Endothelial cell (in vitro differentiated cells): ENCODE measurements around the gene SLCO1B1. TPM values are rescaled to one million over a fixed set of nuclear protein-coding genes. Genes with fewer than 3 reads are reported as not detected.

Experiments
- DNase-seq: peaks from one replicate; pipeline ENCODE4 v3.0.0; 2021; ENCODE audit warnings: low spot score
- H3K27ac Mint-ChIP-seq: one replicate; pipeline ENCODE4 v1.8.0; 2021; ENCODE audit warnings: mixed read lengths, inconsistent platforms; ENCODE audit not compliant: unreplicated experiment
- H3K27me3 Mint-ChIP-seq: one replicate; pipeline ENCODE4 v1.8.0; 2021; ENCODE audit warnings: mild to moderate bottlenecking, moderate library complexity, mixed read lengths, inconsistent platforms; ENCODE audit not compliant: unreplicated experiment
- H3K36me3 Mint-ChIP-seq: one replicate; pipeline ENCODE4 v1.8.0; 2021; ENCODE audit warnings: mild to moderate bottlenecking, low read depth, mixed read lengths, inconsistent platforms; ENCODE audit not compliant: unreplicated experiment
- H3K4me1 Mint-ChIP-seq: one replicate; pipeline ENCODE4 v1.8.0; 2021; ENCODE audit warnings: mild to moderate bottlenecking, mixed read lengths, inconsistent platforms; ENCODE audit not compliant: unreplicated experiment
- H3K4me3 Mint-ChIP-seq: one replicate; pipeline ENCODE4 v1.8.0; 2021; ENCODE audit warnings: mild to moderate bottlenecking, mixed read lengths, inconsistent platforms; ENCODE audit not compliant: unreplicated experiment
- H3K9me3 Mint-ChIP-seq: one replicate; pipeline ENCODE4 v1.8.0; 2021; ENCODE audit warnings: mixed read lengths, inconsistent platforms; ENCODE audit not compliant: unreplicated experiment
- CTCF ChIP-seq: fragments of 200-600 bp; sonication (generic); IDR thresholded peaks from one replicate; pipeline ENCODE4 v1.5.0; 2021; ENCODE audit warnings: antibody characterized with exemption; ENCODE audit not compliant: unreplicated experiment
- total RNA-seq: library from RNA; stranded (reverse); fragmentation: NEBNext Ultra II Directional; extraction: Animal tissue kit (Norgen Biotek cat#: 25700); gene quantifications from one replicate; pipeline ENCODE4 v1.2.1, GENCODE V29; 2021; ENCODE audit not compliant: unreplicated experiment

SLCO1B1 gene
- total RNA-seq, 1 donor from 2014 or later: not detected

DNA sequence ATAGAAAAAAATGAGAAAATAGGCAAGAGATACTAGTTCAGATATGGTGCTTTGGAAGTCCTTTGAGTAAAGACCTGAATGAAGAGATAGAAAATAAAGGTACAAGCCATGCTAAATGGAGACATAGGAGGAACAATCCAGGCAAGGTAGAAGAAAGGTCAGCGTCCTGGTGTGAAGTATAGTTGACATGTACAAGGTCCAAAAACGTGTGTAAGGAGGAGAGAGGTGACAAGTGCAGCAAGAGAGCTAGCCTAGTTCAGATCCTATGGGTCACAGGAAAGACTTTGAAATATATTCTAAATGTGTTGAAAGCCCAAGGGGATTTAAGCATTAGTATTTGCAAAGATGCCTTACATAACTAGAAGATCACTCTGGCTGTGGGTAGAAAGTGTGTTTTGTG lies 88.2 kb downstream of the SLCO1B1 start:
- Mint-ChIP-seq H3K36me3 (no peaks in the 10 kb centered on the region), H3K27ac (no peak overlapping the region), H3K9me3 (no peaks in the 10 kb centered on the region), H3K27me3 (no peaks in the 10 kb centered on the region), H3K4me3 (no peak overlapping the region), H3K4me1 (peaks cover 4% of the 10 kb centered on the region)
- no peak for DNase-seq
- no peak for TF ChIP-seq CTCF

DNA sequence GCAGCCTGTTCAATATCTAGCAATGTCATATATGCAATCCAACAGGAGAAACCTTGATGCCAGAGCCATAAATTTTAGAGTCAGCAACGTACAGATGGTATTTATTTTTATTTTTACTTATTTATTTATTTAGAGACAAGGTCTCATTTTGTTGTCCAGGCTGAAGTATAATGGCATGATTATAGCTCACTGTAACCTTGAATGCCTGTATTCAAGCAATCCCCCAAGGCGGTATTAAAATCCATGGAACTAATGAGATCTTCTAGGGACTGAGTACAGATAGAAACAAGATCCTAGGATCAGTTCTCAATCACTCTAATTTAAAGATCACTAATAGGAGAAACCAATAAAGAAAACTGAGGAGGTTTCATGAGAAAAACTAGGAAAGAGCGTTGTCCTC lies 89.3 kb downstream of the SLCO1B1 start:
- no peak for DNase-seq
- no peak for TF ChIP-seq CTCF
- no peak overlapping the region for H3K4me3 Mint-ChIP-seq
- H3K27ac Mint-ChIP-seq: no peak overlapping the region
- H3K9me3 Mint-ChIP-seq: no peaks in the 10 kb centered on the region
- H3K27me3 Mint-ChIP-seq: no peaks in the 10 kb centered on the region
- no peaks in the 10 kb centered on the region for H3K36me3 Mint-ChIP-seq
- peaks cover 4% of the 10 kb centered on the region for H3K4me1 Mint-ChIP-seq

DNA sequence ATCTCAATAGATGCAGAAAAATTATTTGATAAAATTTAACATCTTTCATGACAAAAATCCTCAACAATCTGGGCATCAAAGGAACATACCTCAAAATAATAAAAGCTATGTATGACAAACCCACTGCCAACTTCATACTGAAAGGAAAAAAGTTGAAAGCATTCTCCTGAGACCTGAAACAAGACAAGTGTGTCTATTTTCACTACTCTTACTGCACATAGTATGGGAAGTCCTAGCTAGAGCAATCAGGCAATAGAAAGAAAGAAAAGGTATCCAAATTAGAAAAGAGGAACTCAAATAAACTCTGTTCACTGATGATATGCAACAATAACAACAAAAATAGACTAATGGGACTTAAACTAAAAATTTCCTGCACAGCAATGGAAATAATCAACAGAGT lies 90.1 kb downstream of the SLCO1B1 start:
- TF ChIP-seq CTCF: no peak
- Mint-ChIP-seq H3K4me3 (no peak overlapping the region), H3K4me1 (peaks cover 4% of the 10 kb centered on the region), H3K9me3 (no peaks in the 10 kb centered on the region), H3K36me3 (no peaks in the 10 kb centered on the region), H3K27me3 (no peaks in the 10 kb centered on the region), H3K27ac (no peak overlapping the region)
- no peak for DNase-seq

DNA sequence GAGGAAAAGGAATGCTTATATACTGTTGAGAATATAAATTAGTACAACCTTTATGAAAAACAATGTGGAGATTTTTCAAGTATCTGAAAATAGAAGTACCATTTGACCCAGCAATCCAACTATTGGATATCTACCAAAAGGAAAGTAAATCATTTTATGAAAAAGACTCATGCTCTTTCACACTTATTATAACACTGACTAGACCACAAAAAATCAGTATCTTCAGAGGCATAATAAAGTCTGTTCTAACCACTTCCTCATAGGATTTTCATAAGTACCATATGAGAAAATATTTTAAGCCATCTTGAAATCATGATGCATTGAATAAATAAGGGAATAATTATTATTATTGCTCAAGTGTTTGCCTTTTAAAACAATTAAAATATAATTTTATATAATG lies 90.8 kb downstream of the SLCO1B1 start:
- Mint-ChIP-seq H3K27me3 (no peaks in the 10 kb centered on the region), H3K27ac (no peak overlapping the region), H3K36me3 (no peaks in the 10 kb centered on the region), H3K4me1 (peaks cover 4% of the 10 kb centered on the region), H3K4me3 (no peak overlapping the region), H3K9me3 (no peaks in the 10 kb centered on the region)
- TF ChIP-seq CTCF: no peak
- DNase-seq: no peak

DNA sequence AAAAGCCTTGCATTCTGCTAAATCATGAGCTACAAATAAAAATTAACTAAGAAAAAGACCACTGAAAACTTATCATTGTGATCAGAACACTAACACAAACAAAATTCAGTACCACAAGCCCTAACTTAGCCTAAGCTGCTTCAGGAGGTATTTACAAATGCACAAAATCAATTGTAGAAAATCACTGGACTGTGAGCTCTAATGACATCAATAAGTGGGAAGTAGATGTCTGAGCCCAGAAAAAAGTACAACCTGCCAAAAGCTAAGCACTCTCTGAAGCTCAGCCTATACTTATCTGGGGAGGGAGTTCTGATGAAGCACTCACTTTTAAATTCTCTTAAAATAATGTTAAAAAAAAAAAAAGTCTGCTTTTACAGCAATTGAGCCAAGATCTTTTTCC lies 92.9 kb downstream of the SLCO1B1 start:
- H3K27ac Mint-ChIP-seq: no peak overlapping the region
- H3K27me3 Mint-ChIP-seq: no peaks in the 10 kb centered on the region
- TF ChIP-seq CTCF: no peak
- H3K4me3 Mint-ChIP-seq: no peak overlapping the region
- H3K4me1 Mint-ChIP-seq: peaks cover 4% of the 10 kb centered on the region
- H3K9me3 Mint-ChIP-seq: no peaks in the 10 kb centered on the region
- DNase-seq: no peak
- no peaks in the 10 kb centered on the region for H3K36me3 Mint-ChIP-seq
